Cardiac fibroblast (primary cell): ENCODE measurements around the gene ARID3A.
"Not testable (repeated sequence)": the region's sequence is repeated elsewhere in the genome, so short reads cannot be mapped to it uniquely, and the experiment has no call there.

Experiments
- DNase-seq, 2 donors: peaks; one replicate each; pipeline versions ENCODE4 v3.0.0 to v3.0.0-alpha.2; 2010; ENCODE audit warnings: low read depth in 2 of 2
- H3K4me3 ChIP-seq, 2 donors: replicated peaks in 1 of 2; 1 replicate in 1 of 2; 2 replicates in 1 of 2; pipeline ENCODE4 v1.5.1; 2011; ENCODE audit warnings: low read depth in 2 of 2, low read length in 2 of 2, mild to moderate bottlenecking in 2 of 2, moderate library complexity in 1 of 2
- CTCF ChIP-seq: IDR thresholded peaks from one replicate; pipeline ENCODE4 v1.5.1; 2011; ENCODE audit warnings: low read depth, mild to moderate bottlenecking, low read length, inconsistent platforms

Gene ARID3A

DNA sequence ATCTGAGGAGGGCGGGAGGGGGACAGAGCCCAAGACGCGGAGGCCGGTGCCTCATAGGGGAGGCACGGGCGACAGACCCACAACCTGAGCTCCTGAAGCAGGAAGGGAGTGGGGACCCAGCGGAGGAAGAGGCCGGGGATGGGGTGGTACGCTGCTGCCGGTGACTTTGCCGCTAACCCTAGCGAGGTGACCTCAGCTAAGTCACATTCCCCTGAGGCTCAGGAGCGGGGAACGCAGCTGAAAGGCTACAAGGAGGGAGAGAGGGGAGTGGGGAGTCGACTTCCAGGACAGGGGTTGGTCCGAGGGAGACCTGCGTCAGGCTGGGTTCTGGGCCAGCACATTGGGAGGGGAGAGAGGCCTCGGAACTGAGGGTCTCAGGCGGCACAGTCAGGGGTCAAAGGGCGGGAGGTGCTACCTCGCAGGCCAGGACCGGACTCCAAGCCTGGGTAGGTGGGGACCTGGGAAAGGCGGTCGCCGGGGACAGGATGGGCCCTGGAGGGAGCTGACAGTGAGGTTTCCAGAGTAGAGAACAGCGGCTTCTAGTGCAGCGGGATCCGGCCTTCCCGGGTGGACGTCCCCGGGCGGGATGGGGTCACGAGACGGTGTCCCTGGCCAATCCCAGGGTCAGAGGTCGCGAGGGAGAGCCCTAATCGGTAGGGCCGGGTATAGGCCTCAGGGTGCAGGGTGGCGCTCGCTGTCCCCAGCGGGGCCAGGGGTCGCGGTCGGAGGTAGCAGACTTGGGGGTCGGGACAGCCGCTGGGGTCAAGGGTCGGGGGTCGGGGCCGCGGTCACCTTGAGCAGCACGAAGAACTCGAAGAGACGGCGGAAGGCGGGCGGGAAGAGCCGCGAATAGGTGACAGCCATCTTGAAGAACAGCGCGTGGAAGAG, 94.4 kb downstream of the ARID3A start:
- DNase-seq: no peak
- no peak for TF ChIP-seq CTCF
- peak overlapping the region; percentile 95 to 96 for H3K4me3 ChIP-seq

DNA sequence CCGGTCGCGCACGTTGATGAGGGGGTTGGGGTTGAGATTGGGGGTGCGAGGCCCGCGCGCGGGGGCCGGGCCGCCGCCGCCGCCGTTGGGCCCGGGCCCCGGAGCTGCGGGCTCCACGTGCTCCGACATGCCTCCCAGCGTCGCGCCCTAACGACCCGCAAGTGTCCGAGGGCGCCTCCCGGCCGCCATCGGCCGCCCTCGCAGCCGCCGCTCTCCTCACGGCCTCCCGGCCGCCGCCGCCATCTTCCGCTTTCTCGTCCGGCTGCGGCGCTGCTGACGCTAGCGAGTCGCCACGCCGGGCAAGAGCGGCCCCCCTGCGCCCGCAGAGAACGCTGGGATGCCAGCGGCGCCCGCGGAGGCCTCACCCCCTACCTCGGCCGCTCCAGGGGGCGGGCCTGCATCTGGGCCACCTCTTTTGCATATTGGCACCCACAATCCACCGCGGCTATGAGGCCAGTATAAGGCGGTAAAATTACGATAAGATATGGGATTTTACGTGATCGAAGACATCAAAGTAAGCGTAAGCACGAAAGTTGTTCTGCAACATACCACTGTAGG, 95.1 kb downstream of the ARID3A start, which contains the start of gene TMEM259:
TMEM259 (minus strand) TSS at position 256 of the 558 bp plus-strand sequence; CDS start at position 129, 127 bp downstream.
- TF ChIP-seq CTCF: no peak
- peak within 1 kb of the TSS; percentile 95 to 96 for H3K4me3 ChIP-seq
- DNase-seq: peak; percentile 98 to 99

DNA sequence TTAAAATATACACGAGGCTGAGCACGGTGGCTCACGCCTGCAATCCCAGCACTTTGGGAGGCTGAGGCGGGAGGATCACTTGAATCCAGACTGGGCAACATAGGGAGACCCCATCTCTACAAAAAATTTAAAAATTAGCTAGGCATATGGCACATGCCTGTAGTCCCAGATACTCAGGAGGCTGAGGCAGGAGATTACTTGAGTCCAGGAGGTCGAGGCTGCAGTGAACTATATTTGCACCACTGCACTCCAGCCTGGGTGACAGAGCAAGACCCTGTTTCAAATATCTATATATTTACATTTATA, 98.0 kb downstream of the ARID3A start:
- not testable (repeated sequence) for H3K4me3 ChIP-seq, DNase-seq

GRCh38 chr19:1025080-1025479, 99.2 kb downstream of the ARID3A start:
- DNase-seq, H3K4me3 ChIP-seq: not testable (repeated sequence)
